Activated CD8-positive, alpha-beta memory T cell treated with anti-CD3 and anti-CD28 coated beads, Interleukin-2, amount 50 U/mL, for 4 hours (primary cell): Measurements from ENCODE around the gene DHFR.
A peak's percentile ranks its signal among the peaks of the same experiment; 100 is the strongest.

Source experiments
- DNase-seq: peaks from one replicate; pipeline ENCODE4 v3.0.0-alpha.2; 2020

The DHFR gene

DNA sequence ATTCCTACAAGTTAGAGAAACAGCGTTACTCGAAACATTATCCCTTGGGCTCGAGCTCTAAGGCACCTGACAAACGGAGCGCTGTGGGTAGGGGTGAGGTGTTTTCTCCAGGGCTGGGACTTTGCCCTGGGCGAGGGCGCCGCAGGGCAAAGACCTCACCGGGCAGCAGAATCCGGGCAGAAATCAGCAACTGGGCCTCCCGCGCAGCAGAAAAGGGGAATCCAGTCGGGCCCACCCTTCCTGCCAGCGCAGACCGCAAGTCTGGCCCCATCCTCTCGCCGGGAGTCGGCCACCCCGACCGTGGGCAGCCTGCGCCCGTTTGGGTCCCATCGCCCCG lies 761 bp downstream of the DHFR start:
- peak; percentile 17 for DNase-seq

DNA sequence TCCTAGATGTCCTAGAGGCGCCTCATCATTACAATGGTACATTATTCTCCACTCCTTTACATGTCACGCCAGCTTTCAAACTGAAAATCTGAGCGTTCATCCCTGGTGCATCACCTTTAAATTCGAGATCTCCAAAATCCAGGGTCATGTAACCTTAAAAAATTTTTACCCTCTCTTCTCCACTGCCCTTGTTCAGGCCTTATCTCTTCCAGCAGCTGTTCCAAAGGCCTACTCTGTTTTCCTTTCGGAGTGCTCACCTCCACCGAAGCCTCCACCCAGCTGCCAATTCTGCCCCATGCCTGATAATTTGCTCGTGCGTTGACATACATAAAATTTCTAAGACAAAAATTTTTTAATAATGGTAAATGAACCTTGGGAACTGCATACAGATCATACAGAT lies 1.3 kb downstream of the DHFR start:
- DNase-seq = no peak

DNA sequence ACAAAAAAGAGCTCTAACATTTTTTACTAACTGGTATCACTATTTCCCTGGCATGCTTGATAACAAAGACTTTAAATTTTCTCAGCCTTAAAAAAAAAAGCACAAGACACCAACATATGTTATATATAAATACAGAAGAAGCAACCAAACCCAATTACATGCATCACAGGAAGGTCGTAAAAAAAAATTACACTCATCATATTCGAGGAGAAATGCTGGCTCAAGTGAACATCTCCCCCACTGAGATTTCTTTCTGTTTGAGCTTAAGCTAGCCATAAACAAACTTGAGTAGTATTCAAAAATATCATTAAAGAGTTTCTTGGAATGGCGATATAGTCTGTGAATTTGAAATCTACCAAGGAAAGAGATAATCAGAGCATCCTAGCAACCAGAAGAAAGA lies 7.9 kb downstream of the DHFR start:
- DNase-seq = no peak

DNA sequence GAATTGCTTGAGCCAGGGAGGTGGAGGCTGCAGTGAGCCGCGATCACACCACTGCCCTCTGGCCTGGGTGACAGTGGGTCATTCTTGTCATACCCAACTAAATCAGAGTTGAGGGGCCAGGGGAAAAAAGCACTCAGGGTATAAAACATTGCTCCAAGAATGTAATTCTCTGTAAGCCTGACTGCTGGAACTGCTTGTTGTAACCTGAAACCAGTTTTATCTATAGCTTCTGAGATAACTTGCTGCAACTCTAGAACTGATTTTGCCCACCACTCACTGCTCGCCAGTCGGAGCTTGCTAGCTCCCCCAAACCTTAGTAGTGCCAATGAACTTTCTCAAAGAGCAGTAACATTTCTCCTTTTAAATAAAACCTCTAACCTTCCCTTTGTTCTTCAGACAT lies 9.9 kb downstream of the DHFR start:
- DNase-seq = no peak

DNA sequence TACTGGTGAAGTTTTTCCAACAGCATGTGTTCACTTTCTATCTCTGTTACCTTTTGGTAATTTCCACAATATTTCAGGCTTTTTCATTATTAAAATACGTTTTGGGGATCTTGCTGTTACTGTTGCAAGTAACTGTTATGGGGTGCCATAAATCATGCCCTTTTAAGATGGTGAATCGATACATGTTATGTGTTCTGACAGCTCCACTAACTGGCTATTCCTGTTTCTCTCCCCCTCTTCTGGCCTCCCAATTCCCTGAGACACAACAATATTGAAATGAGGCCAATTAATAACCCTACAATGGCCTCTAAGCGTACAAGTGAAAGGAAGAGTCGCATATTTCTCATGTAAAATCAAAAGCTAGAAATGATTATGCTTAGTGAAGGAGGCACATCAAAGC lies 13.4 kb downstream of the DHFR start:
- no peak for DNase-seq

DNA sequence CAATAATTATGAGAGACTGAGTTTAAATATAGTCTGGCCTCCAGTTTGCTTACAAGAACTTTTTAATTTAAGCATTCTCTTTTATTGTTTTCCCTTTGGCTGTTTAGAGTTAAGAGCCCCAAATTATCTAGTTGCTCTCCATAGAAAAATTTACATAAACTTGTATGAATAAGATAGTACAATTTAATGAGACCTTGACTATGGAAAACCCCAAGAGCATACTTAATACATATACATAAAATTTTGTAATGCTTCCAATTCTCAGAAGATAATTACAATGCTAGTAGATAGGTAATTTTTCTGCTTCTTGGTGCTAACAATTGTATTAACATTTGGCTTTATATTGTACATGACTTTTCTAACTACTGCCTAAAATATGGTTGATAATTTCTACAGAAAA lies 20.6 kb downstream of the DHFR start:
- no peak for DNase-seq

DNA sequence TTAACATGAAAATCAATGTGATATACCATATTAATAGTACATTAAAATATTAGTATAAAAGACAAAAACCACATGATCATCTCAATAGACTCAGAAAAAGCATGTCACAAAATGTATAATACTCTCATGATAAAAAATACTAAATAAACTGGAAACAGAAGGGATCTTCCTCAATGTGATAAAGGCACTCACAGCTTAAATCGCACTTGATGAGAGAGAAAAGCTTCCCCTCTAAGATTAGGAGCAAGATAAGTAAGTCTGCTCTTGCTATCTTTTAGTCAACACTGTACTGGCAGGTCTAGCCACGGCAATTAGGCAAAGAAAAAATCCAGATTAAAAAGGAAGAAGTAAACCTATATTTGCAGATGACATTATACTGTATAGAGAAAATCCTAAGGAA lies 22.1 kb downstream of the DHFR start:
- DNase-seq = no peak

DNA sequence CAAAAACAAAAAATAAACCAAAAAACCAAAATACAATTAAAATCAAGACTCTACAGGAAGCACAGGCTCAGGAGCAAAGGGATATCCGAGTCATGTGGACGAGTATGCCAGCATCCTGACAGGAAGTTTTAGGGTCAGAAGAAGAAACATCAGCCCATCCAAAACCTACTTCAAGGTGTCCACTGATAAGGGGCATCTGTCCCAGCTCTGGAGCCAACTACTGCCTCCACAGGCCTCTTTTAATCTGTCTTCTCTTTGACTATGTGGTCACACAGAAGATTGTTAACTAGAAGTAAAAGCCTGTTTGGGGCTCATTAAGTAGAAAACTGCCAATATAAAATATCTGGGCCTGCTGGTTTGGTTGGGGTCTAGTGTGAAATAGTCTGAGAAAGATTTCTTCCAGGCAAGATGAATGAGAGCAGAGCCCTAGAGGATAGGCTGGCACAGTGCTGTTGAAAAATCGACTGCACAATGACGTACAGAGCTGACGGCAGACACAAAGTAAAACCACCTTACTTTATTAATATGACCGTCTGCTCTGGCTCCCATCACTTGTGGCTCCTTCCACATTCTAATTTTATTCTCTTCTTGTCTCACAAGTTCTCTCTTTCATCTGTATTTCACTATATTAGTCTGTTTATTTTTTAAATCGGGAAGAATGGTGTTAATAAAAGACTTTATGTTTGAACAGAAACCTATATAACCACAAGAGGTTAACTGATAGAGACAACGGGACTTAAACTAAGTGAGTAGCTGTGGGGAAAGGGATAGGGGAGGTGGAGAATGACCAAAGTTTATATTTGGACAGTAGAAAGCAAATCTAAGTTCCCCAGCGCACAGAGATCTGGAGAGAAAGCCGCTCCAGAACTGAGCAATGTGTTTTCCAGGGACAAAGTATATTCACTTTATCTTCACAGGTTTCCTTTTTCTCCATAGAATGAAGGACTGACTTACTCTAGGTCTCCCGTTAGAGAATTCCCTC lies 23.2 kb downstream of the DHFR start:
- no peak for DNase-seq

DNA sequence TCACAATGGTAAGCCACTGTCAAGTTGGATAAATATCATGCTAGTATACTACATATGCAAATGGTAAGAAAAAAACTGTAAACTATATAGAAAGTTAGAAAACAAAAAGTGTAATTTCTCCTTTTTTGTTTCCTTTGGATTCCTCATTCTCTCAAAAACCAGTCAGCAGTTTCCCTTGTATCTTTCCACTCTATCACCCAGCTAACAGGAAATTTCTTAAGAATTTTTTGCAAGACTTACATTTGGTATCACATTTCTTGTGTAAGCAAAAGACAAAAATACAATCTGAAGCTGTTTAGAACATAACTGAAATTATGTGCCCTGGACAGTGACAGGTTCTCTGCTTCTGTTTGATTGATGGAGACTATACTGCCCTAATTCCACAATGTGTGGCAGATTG lies 25.5 kb downstream of the DHFR start:
- no peak for DNase-seq

DNA sequence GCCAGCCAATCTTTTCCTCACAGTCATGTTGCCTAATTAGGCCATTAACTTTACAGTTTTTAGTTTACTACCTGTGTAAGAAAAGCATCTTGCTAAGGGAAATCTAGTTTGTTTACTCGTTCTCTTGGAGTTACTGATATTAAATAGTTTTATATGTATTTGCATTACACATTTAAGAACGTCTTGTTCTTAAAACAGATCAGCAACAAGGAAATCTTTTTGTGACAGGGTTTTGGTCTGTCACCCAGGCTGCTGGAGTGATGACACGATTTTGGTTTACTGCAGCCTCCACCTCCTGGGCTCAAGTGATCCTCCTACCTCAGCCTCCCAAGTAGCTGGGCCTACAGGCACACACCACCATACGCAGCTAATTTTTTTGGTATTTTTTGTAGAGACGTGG lies 29.6 kb downstream of the DHFR start:
- no peak for DNase-seq

DNA sequence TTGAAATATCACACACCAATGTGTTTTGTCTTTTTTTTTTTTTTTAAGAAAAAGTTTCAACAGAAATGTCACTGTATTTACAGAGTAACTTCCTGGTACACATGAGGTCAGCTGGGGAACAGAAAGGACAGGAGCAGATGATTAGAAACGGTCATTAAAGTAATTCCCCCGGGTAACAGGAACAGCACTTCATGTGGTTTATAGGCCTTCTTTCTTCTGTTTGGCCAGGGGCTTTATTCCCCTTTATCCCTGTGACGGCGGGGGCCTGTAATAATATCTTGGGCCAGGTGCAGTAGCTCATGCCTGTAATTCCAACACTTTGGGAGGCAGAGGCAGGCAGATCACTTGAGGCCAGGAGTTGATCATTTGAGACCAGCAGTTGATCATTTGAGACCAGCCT lies 30.8 kb downstream of the DHFR start:
- DNase-seq = no peak

DNA sequence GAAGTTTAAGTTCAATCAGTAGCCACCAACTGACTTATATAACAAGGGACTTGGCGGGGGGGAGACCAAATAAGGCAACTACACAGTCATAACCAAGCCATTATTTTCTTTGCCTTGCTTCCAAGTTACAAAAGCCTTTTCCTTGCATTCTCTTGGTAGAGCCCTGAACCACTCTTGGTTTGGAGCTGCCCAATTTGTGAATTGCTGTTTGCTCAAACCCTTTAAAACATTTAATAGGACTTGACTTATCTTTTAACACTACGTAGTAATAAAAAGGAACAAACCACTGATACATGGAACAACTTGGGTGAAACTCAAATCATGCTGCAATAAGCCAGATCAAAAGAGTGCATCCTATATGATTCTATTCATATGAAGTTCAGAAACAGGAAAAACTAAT lies 32.0 kb downstream of the DHFR start:
- DNase-seq = no peak

DNA sequence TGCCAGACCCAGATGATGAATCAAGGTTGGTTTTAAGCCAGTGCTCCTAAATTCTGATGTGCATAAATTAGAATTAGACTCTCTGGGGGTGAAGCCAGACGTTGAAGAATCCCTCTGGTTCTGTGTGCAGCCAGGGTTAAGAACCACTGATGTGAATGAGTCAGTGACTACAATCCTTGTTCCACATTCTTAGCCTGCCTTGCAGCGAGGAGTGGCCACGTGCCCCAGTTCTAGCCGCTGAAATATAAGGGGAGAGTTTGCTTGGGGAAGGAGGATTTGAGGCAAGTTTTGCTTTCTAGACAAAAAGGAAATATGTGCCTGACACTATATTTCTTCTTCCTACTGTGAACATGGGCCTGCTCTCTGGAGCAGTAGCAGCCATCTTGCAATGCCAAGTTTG lies 34.6 kb downstream of the DHFR start:
- DNase-seq = no peak

DNA sequence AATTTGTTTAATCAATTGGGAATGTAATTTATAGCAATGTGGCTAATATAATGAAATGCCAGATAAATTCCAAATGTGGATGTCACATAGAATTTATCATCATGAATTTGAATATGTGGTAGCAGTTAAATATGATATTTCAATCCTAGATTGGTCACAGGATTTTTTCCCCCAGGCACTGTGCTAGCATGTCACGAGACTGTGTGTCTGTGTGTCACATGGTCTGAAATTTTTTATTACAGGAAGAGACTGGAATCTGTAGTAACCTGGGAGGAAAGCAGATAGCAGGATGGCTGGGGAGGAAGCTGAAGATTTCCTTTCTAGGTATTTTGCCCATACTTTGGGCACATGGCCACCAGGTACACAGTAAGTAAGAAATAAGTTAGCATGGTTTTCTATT lies 35.7 kb downstream of the DHFR start:
- no peak for DNase-seq

DNA sequence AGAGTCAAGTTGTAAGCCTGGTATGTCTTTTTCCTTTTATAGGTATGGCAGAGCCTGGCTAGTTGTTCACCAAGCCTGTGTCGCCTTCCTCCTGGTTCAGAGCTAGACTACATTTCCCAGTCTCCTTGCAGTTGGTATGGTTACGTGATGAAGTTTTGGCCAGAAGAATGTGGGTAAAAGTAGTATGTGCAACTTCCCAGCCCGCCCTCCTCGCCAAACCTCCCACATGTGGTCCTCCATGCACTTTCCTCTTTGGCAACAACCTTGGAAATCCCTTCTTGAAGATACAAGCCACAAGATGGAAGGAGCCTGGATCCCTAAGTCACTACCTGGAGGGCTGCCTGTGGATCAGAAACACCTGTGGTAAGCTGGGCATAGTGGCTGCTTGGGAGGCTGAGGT lies 36.3 kb downstream of the DHFR start:
- no peak for DNase-seq

DNA sequence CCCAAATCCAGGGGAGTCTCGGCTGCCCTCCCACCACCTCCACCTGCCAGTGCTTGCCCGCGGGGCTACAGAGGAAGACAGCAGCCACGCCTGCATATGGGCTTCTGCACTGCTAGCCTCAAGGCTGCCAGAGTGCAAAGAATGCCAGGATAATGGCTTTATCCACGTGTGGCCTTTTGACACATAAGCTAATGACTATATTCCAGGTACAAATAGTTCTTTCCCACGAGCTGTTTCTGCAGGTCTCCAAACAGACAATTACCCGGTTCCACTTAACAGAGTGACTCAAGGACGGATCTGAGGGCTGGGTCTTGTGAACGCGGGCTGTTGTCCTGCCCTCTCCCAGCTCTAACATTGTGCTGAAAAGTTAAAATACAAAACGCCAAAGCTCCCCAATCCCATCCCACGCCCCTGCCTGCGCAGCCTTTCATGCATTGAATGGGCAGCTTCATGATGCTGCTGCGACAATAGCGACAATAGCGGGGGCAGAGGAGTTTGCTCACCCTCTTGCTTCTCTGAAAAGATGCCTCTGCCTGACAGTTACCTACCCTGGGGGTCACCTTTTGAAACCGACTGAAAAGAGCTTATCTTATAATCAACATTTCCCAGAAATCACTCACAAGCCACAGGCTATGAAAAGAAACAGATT lies 39.4 kb downstream of the DHFR start:
- DNase-seq = no peak

DNA sequence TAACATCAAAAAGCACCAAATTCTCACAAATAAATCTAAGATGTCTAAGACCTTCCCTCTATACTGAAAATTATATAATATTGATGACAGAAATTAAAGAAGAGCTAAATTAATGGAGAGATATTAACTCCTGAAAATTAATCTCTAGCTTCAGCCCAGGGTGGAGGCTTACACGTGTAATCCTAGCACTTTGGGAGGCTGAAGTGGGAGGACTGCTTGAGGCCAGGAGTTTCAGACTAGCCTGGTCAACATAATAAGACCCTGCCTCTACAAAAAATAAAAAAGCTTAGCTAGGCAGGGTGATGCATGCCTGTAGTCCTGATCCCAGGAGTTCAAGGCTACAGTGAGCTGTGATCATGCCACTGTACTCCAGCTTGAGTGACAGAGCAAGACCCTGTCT lies 45.1 kb downstream of the DHFR start:
- no peak for DNase-seq

DNA sequence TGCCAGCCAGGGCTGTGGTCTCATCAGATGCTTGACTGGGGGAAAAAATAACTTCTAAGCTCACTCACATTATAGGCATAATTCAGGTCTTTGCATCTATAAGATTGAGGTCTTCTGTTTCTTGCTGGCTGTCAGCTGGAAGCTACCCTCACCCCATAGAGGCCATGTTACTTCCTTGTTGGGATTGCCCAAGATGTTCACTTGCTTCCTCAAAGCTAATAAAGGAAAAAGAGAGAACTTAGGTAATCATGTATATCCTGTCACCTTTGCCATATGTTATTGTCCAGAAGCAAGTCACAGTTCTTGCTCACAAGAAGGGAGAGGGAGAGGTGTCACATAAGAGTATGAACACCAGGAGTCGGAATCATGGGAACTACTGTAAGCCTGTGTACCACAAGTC lies 46.1 kb downstream of the DHFR start:
- DNase-seq = no peak

DNA sequence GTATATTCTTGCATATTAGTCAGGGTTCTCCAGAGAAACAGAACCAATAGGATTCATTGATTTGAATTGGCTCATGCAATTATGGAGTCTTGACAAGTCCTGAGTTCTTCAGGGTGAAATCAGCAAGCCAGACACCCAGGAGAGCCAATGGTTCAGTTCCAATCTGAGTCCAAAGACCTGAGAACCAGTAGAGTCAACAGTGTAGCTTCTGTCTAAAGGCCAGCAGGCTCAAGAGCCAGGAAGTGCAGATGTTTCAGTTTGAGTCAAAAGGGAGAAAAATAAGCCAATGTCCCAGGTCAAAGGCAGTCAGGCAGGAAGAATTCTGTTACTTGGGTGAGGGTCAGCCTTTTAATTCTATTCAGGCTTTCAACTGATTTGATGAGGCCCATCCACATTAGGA lies 47.0 kb downstream of the DHFR start:
- no peak for DNase-seq

DNA sequence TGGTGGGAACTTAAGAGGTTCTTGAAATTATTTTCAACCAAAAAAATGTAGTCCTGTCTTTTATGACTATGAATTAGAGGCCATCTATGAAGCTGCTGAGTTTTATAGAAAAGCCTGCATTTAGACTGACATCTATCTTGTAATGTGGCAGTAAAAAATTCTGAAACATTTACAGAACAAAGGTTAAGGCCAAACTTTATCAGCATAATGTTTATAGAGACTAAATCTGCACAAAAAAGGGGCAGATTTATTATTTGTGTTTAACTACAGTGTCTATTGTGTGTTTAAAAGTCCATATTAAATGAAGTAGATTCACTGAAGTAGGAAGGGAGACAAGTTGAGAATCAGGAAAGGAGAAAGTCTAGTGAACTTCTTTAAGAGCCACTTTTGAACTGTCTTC lies 47.4 kb downstream of the DHFR start:
- no peak for DNase-seq

DNA sequence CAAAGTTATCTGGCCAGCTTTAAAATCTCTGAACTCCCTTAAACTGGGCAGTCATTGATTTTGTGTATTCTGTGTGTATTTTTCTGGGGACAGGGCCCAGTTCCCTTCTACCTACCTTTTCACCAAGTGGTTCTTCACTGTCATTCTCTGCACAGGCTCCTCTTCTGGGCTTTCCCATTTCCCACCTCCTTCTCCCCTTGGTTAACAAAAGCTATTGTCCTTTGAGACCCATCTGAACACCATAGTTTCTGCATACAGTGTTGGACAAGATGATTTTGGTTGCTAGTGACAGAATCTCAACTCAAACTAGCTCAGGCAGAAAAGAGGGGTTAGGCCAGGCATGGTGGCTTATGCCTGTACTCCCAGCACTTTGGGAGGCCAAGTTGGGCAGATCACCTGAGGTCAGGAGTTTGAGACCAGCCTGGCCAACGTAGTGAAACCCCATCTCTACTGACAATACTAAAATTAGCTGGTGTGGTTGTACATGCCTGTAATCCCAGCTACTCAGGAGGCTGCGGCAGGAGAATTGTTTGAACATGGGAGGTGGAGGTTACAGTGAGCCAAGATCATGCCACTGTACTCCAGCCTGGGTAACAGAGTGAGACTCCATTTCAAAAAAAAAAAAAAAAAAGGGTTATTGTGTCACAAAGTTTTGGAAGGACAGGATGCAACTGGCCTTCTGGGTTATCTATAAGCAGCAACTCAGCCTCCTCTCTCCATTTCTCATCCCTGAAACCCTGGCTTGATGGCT lies 53.7 kb downstream of the DHFR start:
- DNase-seq = no peak

DNA sequence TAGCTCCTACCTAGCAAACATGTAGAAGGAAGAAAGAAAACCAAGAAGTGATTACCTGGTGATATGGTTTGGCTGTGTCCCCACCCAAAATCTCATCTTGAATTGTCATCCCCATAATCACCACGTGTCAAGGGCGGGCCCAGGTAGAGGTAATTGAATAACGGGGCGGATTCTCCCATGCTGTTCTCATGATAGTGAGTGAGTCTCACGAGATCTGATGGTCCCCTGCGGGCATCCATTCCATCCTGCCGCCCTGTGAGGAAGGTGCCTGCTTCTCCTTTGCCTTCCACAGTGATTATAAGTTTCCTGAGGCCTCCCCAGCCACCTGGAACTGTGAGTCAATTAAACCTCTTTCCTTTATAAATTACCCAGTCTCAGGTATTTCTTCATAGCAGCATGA lies 57.3 kb downstream of the DHFR start:
- no peak for DNase-seq

DNA sequence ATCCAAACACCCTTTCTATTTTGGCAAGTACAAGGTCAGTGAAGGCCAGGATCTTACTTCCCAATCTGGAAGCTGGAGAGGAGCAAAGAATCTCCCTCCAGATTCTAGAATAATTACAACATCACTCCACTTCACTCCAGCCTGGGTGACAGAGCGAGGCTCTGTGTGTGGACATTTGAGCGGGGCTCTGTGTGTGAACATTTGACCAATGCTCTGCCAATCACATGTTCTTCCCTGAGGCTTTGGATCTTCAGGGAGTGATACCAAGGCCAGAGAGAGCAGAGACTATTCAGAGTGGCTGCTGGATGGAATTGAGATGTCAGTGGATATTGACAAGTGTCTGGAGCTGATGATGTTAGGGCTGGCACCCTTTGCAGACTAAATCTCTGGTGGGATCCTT lies 60.0 kb downstream of the DHFR start:
- DNase-seq = no peak

DNA sequence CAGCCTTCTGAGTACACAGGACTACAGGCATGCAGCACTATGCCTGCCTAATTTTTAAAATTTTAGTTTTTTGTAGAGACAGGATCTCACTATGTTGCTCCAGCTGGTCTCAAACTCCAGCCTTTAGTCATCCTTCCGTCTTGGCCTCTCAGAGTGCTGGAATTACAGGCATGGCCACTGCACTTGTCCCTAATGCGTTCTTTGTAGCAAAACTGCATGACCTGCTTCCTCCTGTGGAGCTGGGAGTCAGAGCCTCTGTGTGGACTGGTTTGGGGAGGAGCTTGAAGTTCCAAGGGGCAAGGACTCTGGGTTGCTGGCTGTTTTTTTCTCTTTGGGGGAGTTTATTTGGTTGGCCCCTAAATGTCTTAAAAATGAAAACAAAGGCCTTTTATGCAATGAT lies 62.0 kb downstream of the DHFR start:
- DNase-seq = no peak
